Panc1 (cell line): ENCODE measurements around the gene TJP1.

Experiments used
- CTCF ChIP-seq: fragments of 450-650 bp; IDR thresholded peaks from 2 replicates; pipeline ENCODE4 v1.5.1; 2017; ENCODE audit warnings: mild to moderate bottlenecking
- TF ChIP-seq, protein P1 (sequence below), 2 experiments: IDR thresholded peaks; 2 replicates each; pipeline ENCODE4 v1.6.1; 2011 to 2012; ENCODE audit warnings: low read depth in 2 of 2, control low read depth in 1 of 2, low read length in 1 of 2, mild to moderate bottlenecking in 1 of 2, moderate library complexity in 1 of 2; ENCODE audit not compliant: insufficient read depth in 1 of 2

DNA sequence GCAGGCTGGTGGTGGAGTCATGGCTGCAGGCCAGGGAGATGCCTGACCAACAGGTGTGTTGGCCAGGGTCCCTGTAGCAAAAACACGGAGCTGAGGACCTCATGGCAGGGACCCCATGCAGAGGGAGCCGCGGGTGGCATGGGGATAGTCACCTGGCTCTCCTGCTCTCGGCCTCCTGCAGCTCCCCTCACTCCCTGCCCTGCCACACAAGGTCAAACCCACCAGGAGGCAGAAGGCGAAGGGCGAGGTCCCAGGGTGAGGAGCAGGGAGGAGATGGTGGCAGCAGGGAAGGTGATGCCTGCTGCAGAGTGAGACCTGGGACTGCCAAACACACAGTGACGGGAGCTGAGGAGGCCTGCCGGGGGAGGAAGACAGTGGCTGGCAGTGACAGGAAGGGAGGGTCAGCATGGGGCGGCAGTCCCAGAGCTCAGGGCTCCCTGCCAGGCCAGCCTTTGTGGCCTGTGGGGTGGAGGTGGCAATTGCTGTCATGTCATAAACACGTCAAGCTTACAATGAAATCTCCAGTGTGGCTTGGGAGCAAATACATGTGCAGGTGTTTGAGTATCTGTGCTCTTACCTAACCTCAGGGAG is 144.3 kb downstream of the TJP1 start:
- no peak for TF ChIP-seq CTCF
- TF ChIP-seq, protein P1, sequence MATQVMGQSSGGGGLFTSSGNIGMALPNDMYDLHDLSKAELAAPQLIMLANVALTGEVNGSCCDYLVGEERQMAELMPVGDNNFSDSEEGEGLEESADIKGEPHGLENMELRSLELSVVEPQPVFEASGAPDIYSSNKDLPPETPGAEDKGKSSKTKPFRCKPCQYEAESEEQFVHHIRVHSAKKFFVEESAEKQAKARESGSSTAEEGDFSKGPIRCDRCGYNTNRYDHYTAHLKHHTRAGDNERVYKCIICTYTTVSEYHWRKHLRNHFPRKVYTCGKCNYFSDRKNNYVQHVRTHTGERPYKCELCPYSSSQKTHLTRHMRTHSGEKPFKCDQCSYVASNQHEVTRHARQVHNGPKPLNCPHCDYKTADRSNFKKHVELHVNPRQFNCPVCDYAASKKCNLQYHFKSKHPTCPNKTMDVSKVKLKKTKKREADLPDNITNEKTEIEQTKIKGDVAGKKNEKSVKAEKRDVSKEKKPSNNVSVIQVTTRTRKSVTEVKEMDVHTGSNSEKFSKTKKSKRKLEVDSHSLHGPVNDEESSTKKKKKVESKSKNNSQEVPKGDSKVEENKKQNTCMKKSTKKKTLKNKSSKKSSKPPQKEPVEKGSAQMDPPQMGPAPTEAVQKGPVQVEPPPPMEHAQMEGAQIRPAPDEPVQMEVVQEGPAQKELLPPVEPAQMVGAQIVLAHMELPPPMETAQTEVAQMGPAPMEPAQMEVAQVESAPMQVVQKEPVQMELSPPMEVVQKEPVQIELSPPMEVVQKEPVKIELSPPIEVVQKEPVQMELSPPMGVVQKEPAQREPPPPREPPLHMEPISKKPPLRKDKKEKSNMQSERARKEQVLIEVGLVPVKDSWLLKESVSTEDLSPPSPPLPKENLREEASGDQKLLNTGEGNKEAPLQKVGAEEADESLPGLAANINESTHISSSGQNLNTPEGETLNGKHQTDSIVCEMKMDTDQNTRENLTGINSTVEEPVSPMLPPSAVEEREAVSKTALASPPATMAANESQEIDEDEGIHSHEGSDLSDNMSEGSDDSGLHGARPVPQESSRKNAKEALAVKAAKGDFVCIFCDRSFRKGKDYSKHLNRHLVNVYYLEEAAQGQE (IDR thresholded peaks at IDR 0.05; ENCODE audit: insufficient read depth in 1 of 2, low read depth in 2 of 2, low read length in 1 of 2), result no peak
